ENCODE measurements around the gene RASGRP4.

Gene RASGRP4

GRCh38 chr19:38401148-38401547 lies 24.9 kb downstream of the RASGRP4 start:
- no peak for DNase-seq (ENCODE audit: low spot score in 2 of 2)
- no peaks in the 10 kb centered on the region; the same call in none of the 2 replicates for H3K4me1 ChIP-seq
- no peaks in the 10 kb centered on the region for H3K9me3 ChIP-seq
- H3K4me3 ChIP-seq: no peak overlapping the region
- H3K36me3 ChIP-seq (replicated peaks): peaks cover 4% of the 10 kb centered on the region; the same call in 1 of the 2 replicates
- no peaks in the 10 kb centered on the region for H3K27me3 ChIP-seq (ENCODE audit: low read depth)
- in situ Hi-C loops (cut with MboI; ENCODE audit: low sequenced_read_pairs): loop anchor here (10.0 kb wide), 1 partner anchor 234 kb away; no protein-coding TSS in a partner anchor

DNA sequence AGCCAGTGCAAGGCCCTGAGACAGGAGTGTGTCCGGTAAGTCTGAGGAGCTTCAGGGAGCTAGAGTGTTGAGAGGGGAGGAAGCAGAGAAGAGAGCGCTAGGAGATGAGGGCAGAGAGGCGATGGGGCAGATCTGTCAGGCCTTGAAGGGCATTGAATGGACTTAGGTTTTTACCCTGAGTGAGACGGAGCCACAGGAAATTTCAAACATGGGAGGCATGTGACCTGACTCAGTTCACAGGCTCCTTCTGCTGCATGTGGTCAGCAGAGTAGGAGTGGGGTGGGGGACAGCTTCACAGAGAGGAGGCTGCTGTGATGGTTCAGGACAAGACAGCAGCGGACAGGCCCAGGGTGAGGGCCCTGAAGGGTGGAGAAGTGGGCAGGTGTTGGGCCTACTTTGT lies 25.7 kb downstream of the RASGRP4 start:
- in situ Hi-C loops (cut with MboI; ENCODE audit: low sequenced_read_pairs): loop anchor here (10.0 kb wide), 1 partner anchor 234 kb away; no protein-coding TSS in a partner anchor
- DNase-seq (ENCODE audit: low spot score in 2 of 2): no peak
- Histone ChIP-seq H3K36me3 (replicated peaks) (peaks cover 3% of the 10 kb centered on the region; the same call in 1 of the 2 replicates), H3K27me3 (ENCODE audit: low read depth) (no peaks in the 10 kb centered on the region), H3K4me3 (no peak overlapping the region), H3K4me1 (no peaks in the 10 kb centered on the region; the same call in none of the 2 replicates), H3K9me3 (no peaks in the 10 kb centered on the region)

DNA sequence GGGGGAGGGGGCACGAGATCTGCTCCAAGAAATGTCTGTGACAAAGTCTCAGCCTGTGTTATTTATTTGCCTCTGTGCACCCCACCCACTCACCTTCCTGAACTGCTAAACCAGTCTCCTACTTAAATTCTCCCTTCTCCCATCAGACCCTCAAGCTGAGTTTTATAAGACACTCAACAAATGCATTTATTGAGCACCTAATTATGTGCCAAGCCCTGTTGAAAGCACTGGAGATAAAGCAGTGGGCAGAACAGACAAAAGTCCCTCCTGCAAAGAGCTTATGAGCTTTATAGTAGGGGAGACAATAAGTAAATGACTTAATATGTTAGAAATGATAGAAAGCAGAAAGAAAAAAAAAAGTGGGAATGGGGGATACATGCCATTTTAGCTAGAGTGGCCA lies 26.5 kb downstream of the RASGRP4 start:
- in situ Hi-C loops (cut with MboI; ENCODE audit: low sequenced_read_pairs): no loop called here
- Histone ChIP-seq H3K27me3 (ENCODE audit: low read depth) (no peaks in the 10 kb centered on the region), H3K4me3 (no peak overlapping the region), H3K9me3 (no peaks in the 10 kb centered on the region), H3K4me1 (no peaks in the 10 kb centered on the region; the same call in none of the 2 replicates), H3K36me3 (replicated peaks) (no peaks in the 10 kb centered on the region)
- no peak for DNase-seq (ENCODE audit: low spot score in 2 of 2)

- no peaks in the 10 kb centered on the region for H3K27me3 ChIP-seq (ENCODE audit: low read depth)
These were observed 26.9 kb downstream of the RASGRP4 start for GRCh38 chr19:38399081-38399480.

DNA sequence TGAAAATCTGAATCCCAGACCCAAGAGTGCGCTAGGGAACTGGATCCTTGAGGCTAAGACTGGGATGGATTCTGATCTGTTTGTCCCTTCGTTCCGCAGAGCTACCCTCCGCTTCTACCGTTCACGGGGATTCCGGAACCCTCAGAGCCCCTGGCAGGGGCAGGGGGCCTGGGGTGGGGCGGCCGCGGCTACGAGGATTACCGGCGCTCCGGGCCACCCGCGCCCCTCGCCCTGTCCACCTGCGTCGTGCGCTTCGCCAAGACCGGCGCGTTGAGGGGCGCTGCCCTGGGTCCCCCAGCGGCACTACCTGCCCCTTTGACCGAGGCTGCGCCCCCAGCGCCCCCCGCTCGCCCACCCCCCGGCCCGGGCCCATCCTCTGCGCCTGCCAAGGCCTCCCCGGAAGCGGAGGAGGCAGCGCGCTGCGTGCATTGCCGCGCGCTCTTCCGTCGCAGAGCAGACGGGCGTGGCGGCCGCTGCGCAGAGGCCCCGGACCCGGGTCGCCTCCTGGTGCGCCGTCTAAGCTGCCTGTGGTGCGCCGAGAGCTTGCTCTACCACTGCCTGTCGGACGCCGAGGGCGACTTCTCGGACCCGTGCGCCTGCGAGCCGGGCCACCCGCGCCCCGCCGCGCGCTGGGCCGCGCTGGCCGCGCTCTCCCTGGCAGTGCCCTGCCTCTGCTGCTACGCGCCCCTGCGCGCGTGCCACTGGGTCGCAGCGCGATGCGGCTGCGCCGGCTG lies 30.5 kb downstream of the RASGRP4 start:
- DNase-seq (ENCODE audit: low spot score in 2 of 2): no peak
- Histone ChIP-seq H3K4me1 (no peaks in the 10 kb centered on the region), H3K27me3 (ENCODE audit: low read depth) (no peaks in the 10 kb centered on the region), H3K36me3 (replicated peaks) (no peaks in the 10 kb centered on the region), H3K9me3 (no peaks in the 10 kb centered on the region), H3K4me3 (no peak overlapping the region)
- in situ Hi-C loops (cut with MboI; ENCODE audit: low sequenced_read_pairs): no loop called here

More at GRCh38 chr19:38399081-38399480, 26.9 kb downstream of the RASGRP4 start:
- in situ Hi-C loops (cut with MboI; ENCODE audit: low sequenced_read_pairs): no loop called here
- no peaks in the 10 kb centered on the region; the same call in none of the 2 replicates for H3K4me1 ChIP-seq
- no peak for DNase-seq (ENCODE audit: low spot score in 2 of 2)
- no peaks in the 10 kb centered on the region for H3K36me3 ChIP-seq (replicated peaks)
- no peaks in the 10 kb centered on the region for H3K9me3 ChIP-seq
- no peak overlapping the region for H3K4me3 ChIP-seq

DNA sequence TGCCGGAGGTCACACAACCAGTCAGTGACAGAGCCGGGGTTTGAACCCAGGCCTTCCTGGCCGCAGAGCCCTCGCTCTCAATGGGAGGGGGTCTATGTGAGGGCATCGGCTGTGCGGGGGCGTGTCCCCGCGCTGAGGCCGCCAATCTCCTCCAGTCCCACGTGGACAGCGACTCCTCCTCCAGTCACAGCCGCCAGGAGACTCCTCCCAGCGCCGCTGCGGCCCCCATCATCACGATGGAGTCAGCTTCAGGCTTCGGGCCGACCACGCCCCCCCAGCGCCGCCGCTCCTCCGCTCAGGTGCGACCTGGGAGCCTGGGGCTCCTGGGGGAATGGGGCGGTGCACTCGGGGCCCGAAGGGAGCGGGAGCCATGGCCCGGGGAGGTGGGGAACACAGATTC lies 31.5 kb downstream of the RASGRP4 start:
- Histone ChIP-seq H3K36me3 (replicated peaks) (no peaks in the 10 kb centered on the region), H3K9me3 (no peaks in the 10 kb centered on the region), H3K4me1 (no peaks in the 10 kb centered on the region), H3K27me3 (ENCODE audit: low read depth) (no peaks in the 10 kb centered on the region), H3K4me3 (no peak overlapping the region)
- in situ Hi-C loops (cut with MboI; ENCODE audit: low sequenced_read_pairs): no loop called here
- no peak for DNase-seq (ENCODE audit: low spot score in 2 of 2)

DNA sequence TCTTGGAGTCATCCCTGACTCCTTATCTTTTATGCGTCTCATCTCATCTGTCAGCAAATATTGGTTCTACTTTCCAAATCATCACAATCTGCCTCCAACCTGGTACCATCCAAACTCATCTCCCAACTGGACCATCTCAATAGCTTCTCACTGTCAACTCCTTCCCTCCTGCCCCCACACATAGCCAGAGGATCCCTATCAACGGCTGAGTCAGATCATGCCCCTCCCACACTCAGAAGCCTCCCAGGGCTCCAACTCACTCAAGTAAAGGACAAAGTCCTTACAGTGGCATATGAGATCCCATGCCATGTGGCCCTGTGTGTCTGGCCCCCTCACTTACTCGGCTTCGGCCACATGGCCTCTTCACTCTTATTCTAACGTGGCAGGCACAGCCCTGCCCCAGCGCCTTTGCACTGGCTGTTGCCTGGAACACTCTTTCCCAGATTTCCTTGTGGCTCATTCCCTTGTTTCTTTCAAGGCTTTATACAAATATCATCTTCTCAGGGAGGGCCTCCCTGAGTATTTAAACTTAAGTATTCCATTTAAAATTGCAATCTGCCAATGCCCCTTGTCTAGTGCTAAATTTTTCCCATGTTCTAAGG lies 33.2 kb downstream of the RASGRP4 start:
- in situ Hi-C loops (cut with MboI; ENCODE audit: low sequenced_read_pairs): no loop called here
- DNase-seq (ENCODE audit: low spot score in 2 of 2): no peak

GRCh38 chr19:38391911-38392464 lies 34.0 kb downstream of the RASGRP4 start:
- in situ Hi-C loops (cut with MboI; ENCODE audit: low sequenced_read_pairs): no loop called here
- Histone ChIP-seq H3K9me3 (no peaks in the 10 kb centered on the region), H3K4me3 (no peak overlapping the region), H3K4me1 (peaks cover 5% of the 10 kb centered on the region), H3K36me3 (replicated peaks) (no peaks in the 10 kb centered on the region), H3K27me3 (ENCODE audit: low read depth) (no peaks in the 10 kb centered on the region)
- no peak for DNase-seq (ENCODE audit: low spot score in 2 of 2)

More for the DNA sequence above, 33.2 kb downstream of the RASGRP4 start:
- no peaks in the 10 kb centered on the region for H3K4me1 ChIP-seq
- H3K36me3 ChIP-seq (replicated peaks): no peaks in the 10 kb centered on the region
- H3K9me3 ChIP-seq: no peaks in the 10 kb centered on the region
- no peak overlapping the region for H3K4me3 ChIP-seq
- H3K27me3 ChIP-seq (ENCODE audit: low read depth): no peaks in the 10 kb centered on the region

DNA sequence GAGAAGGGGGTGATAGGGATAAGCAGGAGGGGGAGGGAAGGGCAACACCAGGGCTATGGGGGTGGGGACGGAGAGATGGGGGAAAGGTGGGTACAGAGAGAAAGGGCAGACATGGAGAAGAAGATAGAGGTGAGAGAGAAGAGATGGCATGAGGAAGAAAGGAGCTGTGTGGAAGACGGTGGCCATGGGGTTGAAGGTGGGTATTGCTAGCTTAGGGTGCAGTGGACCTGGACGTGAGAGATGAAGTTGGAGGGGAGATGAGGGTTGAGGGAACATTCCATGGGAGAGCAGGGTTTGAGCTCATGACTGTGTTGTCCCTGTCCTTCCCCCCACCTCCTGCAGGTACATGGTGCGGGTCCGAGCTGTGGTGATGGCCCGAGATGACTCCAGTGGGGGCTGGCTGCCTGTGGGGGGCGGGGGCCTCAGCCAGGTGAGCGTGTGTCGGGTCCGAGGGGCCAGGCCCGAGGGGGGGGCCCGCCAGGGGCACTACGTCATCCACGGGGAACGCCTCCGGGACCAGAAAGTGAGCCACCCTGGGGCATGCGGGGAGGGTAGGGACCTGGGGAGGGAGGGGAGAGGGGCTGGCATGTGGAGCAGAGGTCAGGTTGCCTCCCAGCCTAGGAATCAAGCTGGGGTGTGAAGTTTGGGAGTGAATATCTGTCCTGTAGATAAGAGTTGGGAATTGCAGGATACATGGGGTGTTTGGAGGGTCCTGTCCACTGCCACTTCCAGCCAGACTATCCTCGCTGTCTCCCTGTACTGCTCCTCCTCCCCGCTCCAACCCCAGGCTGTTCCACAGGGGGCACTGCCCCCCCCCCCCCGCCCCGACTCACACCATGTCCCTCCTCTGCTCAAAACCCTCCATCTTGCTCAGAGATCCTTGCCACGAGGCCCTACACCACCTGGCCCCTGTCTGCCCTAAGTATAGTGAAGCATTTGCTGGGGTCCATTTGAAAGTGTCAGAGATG lies 35.8 kb downstream of the RASGRP4 start:
- peaks cover 6% of the 10 kb centered on the region for H3K4me1 ChIP-seq
- in situ Hi-C loops (cut with MboI; ENCODE audit: low sequenced_read_pairs): no loop called here
- no peaks in the 10 kb centered on the region for H3K9me3 ChIP-seq
- H3K36me3 ChIP-seq (replicated peaks): no peaks in the 10 kb centered on the region; the same call in 1 of the 2 replicates
- H3K4me3 ChIP-seq: no peak overlapping the region
- no peak for DNase-seq (ENCODE audit: low spot score in 2 of 2)
- no peaks in the 10 kb centered on the region for H3K27me3 ChIP-seq (ENCODE audit: low read depth)

- H3K36me3 ChIP-seq (replicated peaks): no peaks in the 10 kb centered on the region; the same call in none of the 2 replicates
- H3K9me3 ChIP-seq: no peaks in the 10 kb centered on the region
- in situ Hi-C loops (cut with MboI; ENCODE audit: low sequenced_read_pairs): no loop called here
- H3K4me1 ChIP-seq: peaks cover 6% of the 10 kb centered on the region
- no peaks in the 10 kb centered on the region for H3K27me3 ChIP-seq (ENCODE audit: low read depth)
- DNase-seq (ENCODE audit: low spot score in 2 of 2): peak in 1 of 2 experiments; percentile 50
- peak overlapping the region; percentile 44 for H3K4me3 ChIP-seq
These were observed 36.7 kb downstream of the RASGRP4 start for GRCh38 chr19:38389101-38389925.

DNA sequence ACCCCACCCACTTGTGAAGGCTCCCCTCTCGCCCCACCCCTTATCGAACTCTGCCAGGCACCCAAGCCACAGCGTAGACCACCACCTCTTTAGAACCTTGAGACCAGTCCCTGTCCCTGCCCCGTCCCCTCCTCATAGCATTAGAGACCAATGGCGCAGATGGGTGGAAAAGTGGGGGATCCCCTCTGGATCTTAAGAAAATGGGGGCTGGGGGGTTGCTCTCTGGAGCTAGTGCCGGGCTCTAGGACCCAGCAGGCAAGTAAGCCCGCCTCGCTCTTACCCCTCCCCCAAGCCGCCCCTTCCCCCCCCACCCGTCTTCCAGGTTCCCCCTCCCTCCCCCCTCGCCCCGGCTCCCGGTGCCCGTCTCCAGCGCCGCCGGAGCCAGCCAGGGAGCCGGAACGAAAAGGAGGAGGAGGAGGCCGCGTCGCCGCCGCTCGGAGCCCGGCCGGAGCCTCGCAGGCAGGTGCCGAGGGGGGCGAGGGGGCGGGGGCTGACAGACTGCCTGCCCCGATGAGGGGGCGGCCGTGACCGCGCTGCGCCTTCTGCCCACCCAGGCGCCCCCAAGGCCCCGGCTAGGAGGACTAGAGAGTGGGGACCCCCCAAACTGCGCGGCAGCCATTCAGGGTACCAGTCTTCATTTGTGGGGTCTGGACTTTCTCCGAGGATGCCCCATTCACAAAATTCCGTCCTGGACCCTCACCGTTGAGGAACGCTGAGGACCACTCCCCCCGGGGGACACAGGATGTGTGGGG lies 37.5 kb downstream of the RASGRP4 start, which contains the start of gene SPRED3:
Gene SPRED3, plus strand, starts transcription at position 349 of the 752 bp plus-strand sequence. CDS start 1,606 bp downstream, outside the sequence.
- Histone ChIP-seq H3K4me3 (peak within 1 kb of the TSS; percentile 44), H3K9me3 (no peaks in the 10 kb centered on the region), H3K27me3 (ENCODE audit: low read depth) (no peaks in the 10 kb centered on the region), H3K4me1 (peaks cover 6% of the 10 kb centered on the region), H3K36me3 (replicated peaks) (peaks cover 3% of the 10 kb centered on the region)
- peak in 1 of 2 experiments; percentile 76 for DNase-seq (ENCODE audit: low spot score in 2 of 2)
- in situ Hi-C loops (cut with MboI; ENCODE audit: low sequenced_read_pairs): no loop called here
